ENCODE measurements around the gene PARD3B.

Gene PARD3B

DNA sequence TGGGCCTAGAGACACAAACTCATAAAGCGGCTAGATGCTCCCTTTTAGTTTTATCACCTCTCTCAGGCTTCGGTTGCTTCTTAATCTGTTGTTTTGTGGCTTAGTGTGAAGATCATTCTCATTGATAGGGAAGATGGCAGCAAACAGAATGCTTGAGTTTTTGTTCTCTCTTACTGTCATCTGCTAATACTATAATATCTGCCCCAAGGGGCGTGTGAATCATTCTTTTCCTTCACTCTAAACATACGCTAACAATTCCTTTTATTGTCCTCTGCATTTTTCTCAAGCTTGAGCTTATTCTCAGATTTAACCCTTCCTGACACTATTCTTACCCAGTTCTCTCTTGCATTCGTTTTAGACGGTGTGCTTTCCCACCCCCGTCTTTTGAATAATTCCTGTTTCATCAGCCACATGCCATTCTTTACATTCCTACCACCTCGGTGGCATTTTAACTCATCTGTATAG is 813.1 kb downstream of the PARD3B start:
- Histone ChIP-seq H2AFZ (ENCODE audit: low read depth, low read length, severe bottlenecking) (no peak overlapping the region), H3K36me3 (ENCODE audit: low read length) (no peaks in the 10 kb centered on the region), H3K4me3 (ENCODE audit: insufficient read depth, low read length, poor library complexity, severe bottlenecking) (no peak overlapping the region), H3K27me3 (ENCODE audit: low read length) (no peaks in the 10 kb centered on the region), H3K9me3 (ENCODE audit: insufficient read depth, low read length) (no peaks in the 10 kb centered on the region), H3K79me2 (ENCODE audit: insufficient read depth, low read length) (no peaks in the 10 kb centered on the region), H3K9me2 (replicated peaks; ENCODE audit: insufficient read depth, low read length) (no peaks in the 10 kb centered on the region), H3F3A (ENCODE audit: insufficient read depth) (no peaks in the 10 kb centered on the region), H3K27ac (ENCODE audit: low read depth, low read length) (no peak overlapping the region), H3K9ac (ENCODE audit: low read length) (no peak overlapping the region), H3K4me2 (ENCODE audit: low read depth, low read length, poor library complexity, severe bottlenecking) (no peak overlapping the region), H4K20me1 (ENCODE audit: low read depth, low read length) (no peaks in the 10 kb centered on the region)
- TF ChIP-seq EZH2phosphoT487 (conservative IDR thresholded peaks at IDR 0.05; ENCODE audit: low read length) = no peak
- TF ChIP-seq, protein P1, sequence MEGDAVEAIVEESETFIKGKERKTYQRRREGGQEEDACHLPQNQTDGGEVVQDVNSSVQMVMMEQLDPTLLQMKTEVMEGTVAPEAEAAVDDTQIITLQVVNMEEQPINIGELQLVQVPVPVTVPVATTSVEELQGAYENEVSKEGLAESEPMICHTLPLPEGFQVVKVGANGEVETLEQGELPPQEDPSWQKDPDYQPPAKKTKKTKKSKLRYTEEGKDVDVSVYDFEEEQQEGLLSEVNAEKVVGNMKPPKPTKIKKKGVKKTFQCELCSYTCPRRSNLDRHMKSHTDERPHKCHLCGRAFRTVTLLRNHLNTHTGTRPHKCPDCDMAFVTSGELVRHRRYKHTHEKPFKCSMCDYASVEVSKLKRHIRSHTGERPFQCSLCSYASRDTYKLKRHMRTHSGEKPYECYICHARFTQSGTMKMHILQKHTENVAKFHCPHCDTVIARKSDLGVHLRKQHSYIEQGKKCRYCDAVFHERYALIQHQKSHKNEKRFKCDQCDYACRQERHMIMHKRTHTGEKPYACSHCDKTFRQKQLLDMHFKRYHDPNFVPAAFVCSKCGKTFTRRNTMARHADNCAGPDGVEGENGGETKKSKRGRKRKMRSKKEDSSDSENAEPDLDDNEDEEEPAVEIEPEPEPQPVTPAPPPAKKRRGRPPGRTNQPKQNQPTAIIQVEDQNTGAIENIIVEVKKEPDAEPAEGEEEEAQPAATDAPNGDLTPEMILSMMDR (IDR thresholded peaks at IDR 0.05; ENCODE audit: insufficient read depth, low read length, poor library complexity, severe bottlenecking) = no peak

DNA sequence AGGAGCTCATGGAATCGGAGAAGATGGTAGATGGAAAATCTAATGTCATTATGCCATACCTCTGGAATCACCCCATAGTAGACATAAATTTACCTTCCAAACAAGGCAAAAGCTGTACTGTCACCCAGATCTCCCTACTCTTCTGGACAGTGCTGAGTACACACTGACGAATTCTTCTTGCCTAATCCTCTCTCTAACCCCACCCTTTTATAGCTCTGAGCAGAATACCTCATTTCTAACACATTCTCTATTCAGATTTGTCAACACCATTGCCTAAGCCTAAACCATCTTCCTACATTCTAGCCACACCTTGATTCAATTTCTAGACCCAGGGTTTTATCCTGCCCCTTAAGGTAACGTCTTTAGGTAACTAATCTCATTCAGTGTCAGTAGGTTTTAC is 816.0 kb downstream of the PARD3B start:
- no peaks in the 10 kb centered on the region for H3F3A ChIP-seq (ENCODE audit: insufficient read depth)
- no peak overlapping the region for H3K4me3 ChIP-seq (ENCODE audit: insufficient read depth, low read length, poor library complexity, severe bottlenecking)
- no peaks in the 10 kb centered on the region for H3K27me3 ChIP-seq (ENCODE audit: low read length)
- H3K79me2 ChIP-seq (ENCODE audit: insufficient read depth, low read length) = no peaks in the 10 kb centered on the region
- no peak overlapping the region for H2AFZ ChIP-seq (ENCODE audit: low read depth, low read length, severe bottlenecking)
- TF ChIP-seq EZH2phosphoT487 (conservative IDR thresholded peaks at IDR 0.05; ENCODE audit: low read length) = no peak
- TF ChIP-seq, protein P1 (IDR thresholded peaks at IDR 0.05; ENCODE audit: insufficient read depth, low read length, poor library complexity, severe bottlenecking) = no peak
- H3K4me2 ChIP-seq (ENCODE audit: low read depth, low read length, poor library complexity, severe bottlenecking) = no peak overlapping the region
- H3K36me3 ChIP-seq (ENCODE audit: low read length) = no peaks in the 10 kb centered on the region
- H3K9ac ChIP-seq (ENCODE audit: low read length) = no peak overlapping the region
- H3K27ac ChIP-seq (ENCODE audit: low read depth, low read length) = no peak overlapping the region
- H4K20me1 ChIP-seq (ENCODE audit: low read depth, low read length) = no peaks in the 10 kb centered on the region
- H3K9me2 ChIP-seq (replicated peaks; ENCODE audit: insufficient read depth, low read length) = no peaks in the 10 kb centered on the region
- H3K9me3 ChIP-seq (ENCODE audit: insufficient read depth, low read length) = no peaks in the 10 kb centered on the region

DNA sequence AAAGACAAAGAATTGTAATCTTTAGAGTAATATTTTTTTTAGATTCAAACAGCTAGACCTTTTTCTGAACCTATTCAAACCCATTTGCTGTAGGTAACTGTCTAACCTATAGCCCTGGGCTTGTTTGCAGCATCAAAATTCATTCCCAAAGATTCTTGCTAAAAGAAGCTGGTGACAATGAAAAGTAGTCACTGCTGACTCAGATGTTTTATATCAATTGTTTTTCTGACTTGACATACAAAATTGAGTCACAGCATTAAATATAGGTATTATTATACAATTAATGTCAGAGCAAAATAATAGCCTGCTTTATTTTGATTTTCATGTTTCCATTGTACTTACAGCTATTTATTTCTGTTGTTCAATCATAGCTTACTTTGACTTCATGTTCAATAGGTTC is 816.7 kb downstream of the PARD3B start:
- Histone ChIP-seq H3K9me3 (ENCODE audit: insufficient read depth, low read length) (no peaks in the 10 kb centered on the region), H3F3A (ENCODE audit: insufficient read depth) (no peaks in the 10 kb centered on the region), H3K4me3 (ENCODE audit: insufficient read depth, low read length, poor library complexity, severe bottlenecking) (no peak overlapping the region), H3K4me2 (ENCODE audit: low read depth, low read length, poor library complexity, severe bottlenecking) (no peak overlapping the region), H3K36me3 (ENCODE audit: low read length) (no peaks in the 10 kb centered on the region), H2AFZ (ENCODE audit: low read depth, low read length, severe bottlenecking) (no peak overlapping the region), H3K79me2 (ENCODE audit: insufficient read depth, low read length) (no peaks in the 10 kb centered on the region), H3K9me2 (replicated peaks; ENCODE audit: insufficient read depth, low read length) (no peaks in the 10 kb centered on the region), H3K9ac (ENCODE audit: low read length) (no peak overlapping the region), H4K20me1 (ENCODE audit: low read depth, low read length) (no peaks in the 10 kb centered on the region), H3K27ac (ENCODE audit: low read depth, low read length) (no peak overlapping the region), H3K27me3 (ENCODE audit: low read length) (no peaks in the 10 kb centered on the region)
- no peak for TF ChIP-seq EZH2phosphoT487 (conservative IDR thresholded peaks at IDR 0.05; ENCODE audit: low read length)
- TF ChIP-seq, protein P1 (IDR thresholded peaks at IDR 0.05; ENCODE audit: insufficient read depth, low read length, poor library complexity, severe bottlenecking) = no peak

Measured in SU-DHL-6 (cell line).